NCI-H2227 (cell line): ENCODE measurements around the gene CDKL4.
"Not testable (repeated sequence)": the region's sequence is repeated elsewhere in the genome, so short reads cannot be mapped to it uniquely, and the experiment has no call there.

Experiments used
- DNase-seq: peaks from one replicate; lab custom pipeline; 2025; ENCODE audit not compliant: unreplicated experiment; lab: John Stamatoyannopoulos, UW

CDKL4 gene

GRCh38 chr2:39144416-39144815, 99.4 kb downstream of the CDKL4 start:
- no peak for DNase-seq

DNA sequence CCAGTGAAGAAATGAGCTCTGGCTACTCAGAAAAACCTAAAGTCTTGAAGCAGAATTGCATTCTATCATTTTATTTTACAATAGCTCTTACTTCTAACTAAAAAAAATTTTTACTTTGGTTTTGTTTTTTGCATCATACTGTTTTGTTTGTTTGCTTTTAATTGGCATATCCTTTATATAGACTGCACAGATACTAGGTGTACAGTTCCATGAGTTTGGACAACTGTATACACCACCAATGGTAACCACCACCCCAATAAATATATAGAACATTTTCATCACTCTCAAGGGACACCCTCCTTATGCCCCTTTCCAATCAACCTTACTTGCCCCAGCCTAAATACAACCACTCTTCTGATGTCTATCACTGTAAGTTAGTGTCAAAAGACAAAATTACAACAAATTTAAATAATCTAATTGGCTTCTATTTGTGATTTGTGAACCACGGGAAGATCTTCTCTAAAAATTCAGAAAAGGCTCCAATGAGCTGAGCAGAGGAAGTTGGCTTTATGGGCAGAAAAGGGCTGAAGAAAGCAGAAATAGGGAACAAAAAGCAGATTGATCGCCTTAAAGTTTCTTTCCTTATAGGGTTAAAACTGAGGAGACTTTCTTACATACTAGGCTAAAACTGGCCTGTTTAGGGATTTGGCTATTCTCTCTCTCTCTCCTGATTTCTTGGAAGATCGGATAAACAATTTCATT, 100.7 kb downstream of the CDKL4 start:
- DNase-seq: no peak

GRCh38 chr2:39141334-39142271, 102.2 kb downstream of the CDKL4 start:
- DNase-seq: no peak

GRCh38 chr2:39140948-39141333, 102.8 kb downstream of the CDKL4 start:
- DNase-seq: not testable (repeated sequence)

- no peak for DNase-seq
Observed at GRCh38 chr2:39140322-39140847, 103.4 kb downstream of the CDKL4 start.

DNA sequence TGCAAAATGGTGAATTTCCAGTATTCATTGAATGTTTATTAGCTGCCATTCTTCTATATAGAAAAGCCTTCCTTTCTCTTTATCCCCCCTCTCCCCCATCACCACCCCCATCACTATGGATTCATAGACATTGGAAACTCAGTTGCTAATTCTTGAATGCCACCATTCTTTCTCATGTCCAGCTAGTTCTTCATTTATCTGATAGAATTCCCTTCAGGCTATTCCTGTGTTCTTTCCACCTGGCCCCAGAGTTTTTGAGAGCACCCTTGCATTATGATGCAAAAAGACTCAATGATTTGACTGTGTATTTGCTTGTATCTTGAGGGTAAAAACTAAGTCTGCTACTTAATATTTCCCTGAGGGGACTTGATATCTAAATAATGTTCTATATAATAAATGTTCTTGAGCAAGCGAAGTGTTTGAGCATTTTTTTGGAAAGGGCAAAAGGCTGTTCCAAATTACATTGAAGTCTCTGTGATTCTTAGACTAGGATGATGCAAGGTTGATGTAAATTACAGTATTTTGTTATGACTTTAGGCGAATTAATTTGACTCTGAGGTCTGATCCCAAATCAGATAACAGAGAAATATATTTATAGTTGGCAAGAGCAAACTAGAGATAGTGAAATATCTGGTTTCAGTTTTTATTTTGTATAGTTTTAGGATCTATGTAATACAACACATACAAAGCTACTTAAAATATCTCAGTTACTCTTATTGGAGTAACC, 104.1 kb downstream of the CDKL4 start:
- no peak for DNase-seq

DNA sequence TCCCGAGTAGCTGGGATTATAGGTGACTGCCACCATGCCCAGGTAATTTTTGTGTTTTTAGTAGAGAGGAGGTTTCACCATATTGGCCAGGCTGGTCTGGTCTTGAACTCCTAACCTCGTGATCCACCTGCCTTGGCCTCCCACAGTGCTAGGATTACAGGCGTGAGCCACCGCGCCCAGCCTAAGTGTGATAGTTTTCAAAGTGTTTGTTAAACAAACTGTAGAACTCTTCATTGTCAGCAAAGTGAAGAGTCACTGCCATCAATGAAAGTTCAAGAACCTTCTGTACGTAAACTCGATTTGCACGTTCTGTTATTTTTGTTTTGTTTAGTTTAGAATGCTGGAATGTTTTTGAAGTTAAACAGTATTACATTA, 104.9 kb downstream of the CDKL4 start:
- DNase-seq: no peak

GRCh38 chr2:39138187-39138836, 105.5 kb downstream of the CDKL4 start:
- not testable (repeated sequence) for DNase-seq

DNA sequence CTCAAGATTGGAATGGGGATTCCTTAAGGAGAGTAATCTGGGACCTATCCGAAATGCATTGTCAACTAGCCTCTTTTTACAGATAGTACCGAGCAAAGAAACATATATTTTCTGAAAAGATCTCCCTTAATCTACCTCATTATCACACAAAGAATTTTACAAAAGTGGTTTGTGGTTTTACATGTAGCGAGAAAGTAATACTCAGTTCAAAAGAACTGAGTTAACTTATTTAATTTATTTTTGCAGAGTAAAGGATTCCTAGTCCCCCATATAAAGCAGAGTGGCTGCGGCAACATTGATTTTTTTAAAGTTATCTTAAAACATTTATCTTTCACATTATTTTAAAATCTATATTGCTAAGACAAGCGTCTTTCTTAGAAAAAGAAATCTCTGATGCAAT, 107.0 kb downstream of the CDKL4 start:
- DNase-seq: no peak

- DNase-seq: no peak
Observed at GRCh38 chr2:39135690-39136259, 108.0 kb downstream of the CDKL4 start.

GRCh38 chr2:39133215-39133851, 110.4 kb downstream of the CDKL4 start:
- no peak for DNase-seq

- no peak for DNase-seq
Observed at GRCh38 chr2:39128919-39129391, 114.8 kb downstream of the CDKL4 start.

GRCh38 chr2:39127973-39128372, 115.8 kb downstream of the CDKL4 start:
- no peak for DNase-seq
